Mesendoderm (in vitro differentiated cells): ENCODE data around the gene E2F3.

Experiments
- DNase-seq: peaks from one replicate; pipeline ENCODE4 v3.0.0; 2013
- H2AK5ac ChIP-seq: 2 replicates; pipeline ENCODE4 v1.6.1; 2013; ENCODE audit warnings: low read length, inconsistent platforms
- H2BK120ac ChIP-seq: 2 replicates; pipeline ENCODE4 v1.6.1; 2013; ENCODE audit warnings: low read depth, mild to moderate bottlenecking, low read length, moderate library complexity, mixed read lengths
- H2BK15ac ChIP-seq: replicated peaks from 2 replicates; pipeline ENCODE4 v1.6.1; 2013; ENCODE audit warnings: low read depth, mild to moderate bottlenecking, moderate library complexity
- H2BK5ac ChIP-seq: 2 replicates; pipeline ENCODE4 v1.6.1; 2013; ENCODE audit warnings: low read length, inconsistent platforms
- H3K18ac ChIP-seq: 2 replicates; pipeline ENCODE4 v1.6.1; 2013; ENCODE audit warnings: mild to moderate bottlenecking, low read length, mixed read lengths
- H3K23ac ChIP-seq: one replicate; pipeline ENCODE4 v1.6.1; 2013; ENCODE audit warnings: low read length
- H3K27ac ChIP-seq: 2 replicates; pipeline ENCODE4 v1.5.1; 2013; ENCODE audit warnings: low read depth, mild to moderate bottlenecking, inconsistent platforms, low read length, moderate library complexity
- H3K27me3 ChIP-seq: 2 replicates; pipeline ENCODE4 v1.6.1; 2013; ENCODE audit warnings: low read length, control low read depth, mild to moderate bottlenecking, inconsistent platforms; ENCODE audit not compliant: insufficient read depth, poor library complexity
- H3K36me3 ChIP-seq: 2 replicates; pipeline ENCODE4 v1.6.1; 2013; ENCODE audit warnings: low read length, inconsistent platforms; ENCODE audit not compliant: control insufficient read depth, insufficient read depth
- H3K4ac ChIP-seq: one replicate; pipeline ENCODE4 v1.6.1; 2013; ENCODE audit warnings: low read depth, mild to moderate bottlenecking, low read length, moderate library complexity
- H3K4me1 ChIP-seq: 2 replicates; pipeline ENCODE4 v1.6.1; 2013; ENCODE audit warnings: low read depth, low read length, inconsistent platforms; ENCODE audit not compliant: control insufficient read depth
- H3K4me2 ChIP-seq: 2 replicates; pipeline ENCODE4 v1.6.1; 2013; ENCODE audit warnings: low read length
- H3K4me3 ChIP-seq: 2 replicates; pipeline ENCODE4 v1.5.1; 2013; ENCODE audit warnings: mild to moderate bottlenecking, low read length
- H3K56ac ChIP-seq: one replicate; pipeline ENCODE4 v1.6.1; 2013; ENCODE audit warnings: low read length
- H3K79me1 ChIP-seq: 2 replicates; pipeline ENCODE4 v1.6.1; 2013; ENCODE audit warnings: low read length, inconsistent platforms
- H3K79me2 ChIP-seq: 2 replicates; pipeline ENCODE4 v1.6.1; 2013; ENCODE audit warnings: mild to moderate bottlenecking, low read length; ENCODE audit not compliant: control insufficient read depth, insufficient read depth
- H3K9ac ChIP-seq: 2 replicates; pipeline ENCODE4 v1.6.1; 2013; ENCODE audit warnings: low read length, inconsistent platforms
- H4K5ac ChIP-seq: one replicate; pipeline ENCODE4 v1.6.1; 2013; ENCODE audit warnings: low read length
- H4K8ac ChIP-seq: one replicate; pipeline ENCODE4 v1.6.1; 2013; ENCODE audit warnings: low read depth, mild to moderate bottlenecking, control low read depth, low read length, moderate library complexity
- WGBS: extraction: QIAGEN DNeasy Blood & Tissue Kit; methylation state at CpG from one replicate; pipeline ENCODE4 v1.1.7; 2013; ENCODE audit warnings: low lambda C conversion rate, missing lambda C conversion rate; ENCODE audit not compliant: insufficient coverage; ENCODE audit errors: extremely low coverage; 5-methylcytosine and 5-hydroxymethylcytosine counted together

The E2F3 gene

DNA sequence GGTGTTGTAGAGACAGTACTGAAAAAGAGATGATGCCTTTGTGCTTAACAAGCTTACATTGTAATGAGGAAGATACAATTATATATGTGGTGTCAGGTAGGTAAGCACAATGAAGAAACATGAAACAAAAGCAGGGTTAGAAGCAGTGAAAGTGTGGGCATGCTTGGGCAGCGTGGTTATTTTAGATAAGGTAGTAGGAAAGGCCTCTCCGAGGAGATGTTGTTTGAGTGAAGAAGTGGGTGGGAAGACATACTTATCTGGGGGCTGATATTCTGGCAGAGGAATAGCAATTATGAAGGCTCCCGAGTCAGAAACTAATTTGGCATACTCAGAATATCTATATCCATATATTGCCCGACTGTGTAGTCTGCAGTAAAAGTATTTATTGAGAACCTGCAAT lies 137.2 kb downstream of the E2F3 start:
- no peak overlapping the region for H2BK120ac ChIP-seq
- H3K79me2 ChIP-seq: peaks cover 6% of the 10 kb centered on the region
- H3K36me3 ChIP-seq: no peaks in the 10 kb centered on the region
- peaks cover 11% of the 10 kb centered on the region for H3K79me1 ChIP-seq
- H4K8ac ChIP-seq: no peak overlapping the region
- no CpG with 5 or more reads among the region's 4 CpGs for WGBS
- H3K4ac ChIP-seq: no peak overlapping the region
- no peak overlapping the region for H4K5ac ChIP-seq
- no peaks in the 10 kb centered on the region for H3K4me1 ChIP-seq
- no peak overlapping the region for H3K9ac ChIP-seq
- DNase-seq: peak; percentile 15
- H2BK5ac ChIP-seq: no peak overlapping the region
- no peak overlapping the region for H2BK15ac ChIP-seq
- no peak overlapping the region for H2AK5ac ChIP-seq
- H3K4me3 ChIP-seq: no peak overlapping the region
- no peak overlapping the region for H3K4me2 ChIP-seq
- no peak overlapping the region for H3K23ac ChIP-seq
- no peak overlapping the region for H3K56ac ChIP-seq
- H3K18ac ChIP-seq: no peak overlapping the region
- no peaks in the 10 kb centered on the region for H3K27me3 ChIP-seq
- H3K27ac ChIP-seq: no peak overlapping the region

GRCh38 chr6:20539387-20539786 lies 137.7 kb downstream of the E2F3 start:
- H4K8ac ChIP-seq: no peak overlapping the region
- H2BK120ac ChIP-seq: no peak overlapping the region
- no peak overlapping the region for H4K5ac ChIP-seq
- DNase-seq: no peak
- no peaks in the 10 kb centered on the region for H3K4me1 ChIP-seq
- peaks cover 6% of the 10 kb centered on the region for H3K79me2 ChIP-seq
- H3K9ac ChIP-seq: no peak overlapping the region
- H3K79me1 ChIP-seq: peaks cover 11% of the 10 kb centered on the region
- H2BK5ac ChIP-seq: no peak overlapping the region
- H3K4ac ChIP-seq: no peak overlapping the region
- H3K27ac ChIP-seq: no peak overlapping the region
- H2BK15ac ChIP-seq: no peak overlapping the region
- no peak overlapping the region for H3K4me2 ChIP-seq
- H3K27me3 ChIP-seq: no peaks in the 10 kb centered on the region
- no CpG with 5 or more reads among the region's 2 CpGs for WGBS
- H3K36me3 ChIP-seq: no peaks in the 10 kb centered on the region
- no peak overlapping the region for H3K56ac ChIP-seq
- H3K18ac ChIP-seq: no peak overlapping the region
- H3K23ac ChIP-seq: no peak overlapping the region
- no peak overlapping the region for H3K4me3 ChIP-seq
- H2AK5ac ChIP-seq: no peak overlapping the region

DNA sequence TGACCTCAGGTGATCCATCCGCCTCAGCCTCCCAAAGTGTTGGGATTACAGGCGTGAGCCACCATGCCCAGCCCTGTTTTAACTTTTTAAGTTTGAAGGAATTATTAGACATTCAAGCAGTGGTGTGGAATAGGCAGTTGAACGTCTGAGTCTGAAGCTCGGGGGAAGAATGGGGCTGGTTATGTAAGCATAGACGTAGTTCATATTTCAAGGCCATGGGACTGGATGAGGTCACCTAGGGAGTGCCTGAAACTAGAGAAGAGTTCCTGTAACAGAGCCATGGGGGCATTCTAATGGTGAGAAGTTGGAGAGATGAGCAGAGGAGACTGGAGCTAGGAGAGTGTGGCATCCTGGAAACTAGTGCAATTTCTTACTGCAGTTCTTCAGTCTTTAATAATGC lies 139.0 kb downstream of the E2F3 start:
- H3K27me3 ChIP-seq: no peaks in the 10 kb centered on the region
- peaks cover 9% of the 10 kb centered on the region for H3K79me1 ChIP-seq
- H3K18ac ChIP-seq: no peak overlapping the region
- H3K23ac ChIP-seq: no peak overlapping the region
- no peak overlapping the region for H3K56ac ChIP-seq
- no peaks in the 10 kb centered on the region for H3K36me3 ChIP-seq
- no peak overlapping the region for H3K9ac ChIP-seq
- H3K4me3 ChIP-seq: no peak overlapping the region
- H2BK15ac ChIP-seq: no peak overlapping the region
- no peak overlapping the region for H3K4ac ChIP-seq
- WGBS: no CpG with 5 or more reads among the region's 5 CpGs
- H3K4me2 ChIP-seq: no peak overlapping the region
- peaks cover under 1% of the 10 kb centered on the region for H3K79me2 ChIP-seq
- no peak for DNase-seq
- no peak overlapping the region for H2AK5ac ChIP-seq
- no peak overlapping the region for H2BK5ac ChIP-seq
- no peak overlapping the region for H2BK120ac ChIP-seq
- no peak overlapping the region for H4K8ac ChIP-seq
- no peak overlapping the region for H3K27ac ChIP-seq
- H4K5ac ChIP-seq: no peak overlapping the region
- H3K4me1 ChIP-seq: no peaks in the 10 kb centered on the region

GRCh38 chr6:20541382-20541781 lies 139.7 kb downstream of the E2F3 start:
- H3K23ac ChIP-seq: no peak overlapping the region
- no peak overlapping the region for H2BK120ac ChIP-seq
- no peak overlapping the region for H3K4me3 ChIP-seq
- H2AK5ac ChIP-seq: no peak overlapping the region
- no peaks in the 10 kb centered on the region for H3K79me2 ChIP-seq
- no peak overlapping the region for H3K27ac ChIP-seq
- H3K4me1 ChIP-seq: no peaks in the 10 kb centered on the region
- DNase-seq: no peak
- H3K27me3 ChIP-seq: no peaks in the 10 kb centered on the region
- no peak overlapping the region for H4K5ac ChIP-seq
- no CpG with 5 or more reads among the region's 6 CpGs for WGBS
- no peak overlapping the region for H3K18ac ChIP-seq
- no peak overlapping the region for H3K4me2 ChIP-seq
- H2BK15ac ChIP-seq: no peak overlapping the region
- no peak overlapping the region for H2BK5ac ChIP-seq
- no peak overlapping the region for H3K4ac ChIP-seq
- H3K79me1 ChIP-seq: peaks cover 8% of the 10 kb centered on the region
- H3K9ac ChIP-seq: no peak overlapping the region
- no peak overlapping the region for H4K8ac ChIP-seq
- H3K56ac ChIP-seq: no peak overlapping the region
- no peaks in the 10 kb centered on the region for H3K36me3 ChIP-seq

DNA sequence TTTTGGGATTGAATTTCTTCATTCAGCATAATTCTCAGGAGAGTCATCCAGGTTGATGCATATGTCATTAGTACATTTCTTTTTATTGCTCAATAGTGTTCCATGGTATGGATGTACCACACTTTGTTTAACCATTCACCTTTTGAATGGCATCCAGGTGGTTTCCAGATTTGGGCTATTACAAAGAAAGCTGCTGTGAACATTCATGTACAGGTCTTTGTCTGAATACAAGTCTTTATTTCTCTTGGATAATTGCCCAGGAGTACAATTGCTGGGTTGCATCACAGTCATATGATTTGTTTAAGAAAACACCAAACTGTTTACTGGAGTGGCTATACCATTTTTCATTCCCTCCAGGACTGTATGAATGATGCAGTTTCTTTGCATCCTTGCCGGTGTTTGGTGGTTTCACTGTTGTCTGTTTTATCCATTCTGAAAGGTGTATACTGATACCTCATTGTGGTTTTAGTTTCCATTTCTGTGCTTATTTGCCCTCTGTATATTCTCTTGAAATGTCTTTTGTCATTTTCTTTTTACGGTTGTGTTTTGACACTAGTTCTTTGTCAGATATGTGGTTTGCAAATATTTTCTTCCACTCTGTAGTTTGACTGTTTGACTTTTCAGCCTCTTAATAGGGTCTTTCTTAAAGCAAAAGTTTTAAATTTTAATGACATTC lies 141.4 kb downstream of the E2F3 start:
- Histone ChIP-seq H3K27me3 (no peaks in the 10 kb centered on the region), H3K36me3 (no peaks in the 10 kb centered on the region)
- no CpG with 5 or more reads among the region's 2 CpGs for WGBS

More for the DNA sequence above, 141.4 kb downstream of the E2F3 start:
- no peak overlapping the region for H4K8ac ChIP-seq
- H4K5ac ChIP-seq: no peak overlapping the region
- H3K4me2 ChIP-seq: no peak overlapping the region
- DNase-seq: no peak
- no peak overlapping the region for H3K4ac ChIP-seq
- no peak overlapping the region for H3K56ac ChIP-seq
- H2BK120ac ChIP-seq: no peak overlapping the region
- no peak overlapping the region for H3K4me3 ChIP-seq
- H3K9ac ChIP-seq: no peak overlapping the region
- H3K79me1 ChIP-seq: peaks cover 8% of the 10 kb centered on the region
- no peak overlapping the region for H3K23ac ChIP-seq
- no peaks in the 10 kb centered on the region for H3K79me2 ChIP-seq
- H2BK5ac ChIP-seq: no peak overlapping the region
- no peak overlapping the region for H2AK5ac ChIP-seq
- H3K4me1 ChIP-seq: no peaks in the 10 kb centered on the region
- no peak overlapping the region for H3K27ac ChIP-seq
- H2BK15ac ChIP-seq: no peak overlapping the region
- no peak overlapping the region for H3K18ac ChIP-seq
